K562 treated with DMSO at 1 percent for 4 hours (cell line): ENCODE results near the gene LTBP2. TPM values are rescaled to one million over a fixed set of nuclear protein-coding genes. Genes with fewer than 3 reads are reported as not detected.

Experiments
- total RNA-seq: library from RNA; unstranded; fragments of 300-600 nt; gene quantifications from 2 replicates; pipeline ENCODE4 v1.2.3, GENCODE V29; 2022; ENCODE audit not compliant: insufficient read depth

The LTBP2 gene
- 0.26 and 0.35 TPM in 2 replicates for total RNA-seq

DNA sequence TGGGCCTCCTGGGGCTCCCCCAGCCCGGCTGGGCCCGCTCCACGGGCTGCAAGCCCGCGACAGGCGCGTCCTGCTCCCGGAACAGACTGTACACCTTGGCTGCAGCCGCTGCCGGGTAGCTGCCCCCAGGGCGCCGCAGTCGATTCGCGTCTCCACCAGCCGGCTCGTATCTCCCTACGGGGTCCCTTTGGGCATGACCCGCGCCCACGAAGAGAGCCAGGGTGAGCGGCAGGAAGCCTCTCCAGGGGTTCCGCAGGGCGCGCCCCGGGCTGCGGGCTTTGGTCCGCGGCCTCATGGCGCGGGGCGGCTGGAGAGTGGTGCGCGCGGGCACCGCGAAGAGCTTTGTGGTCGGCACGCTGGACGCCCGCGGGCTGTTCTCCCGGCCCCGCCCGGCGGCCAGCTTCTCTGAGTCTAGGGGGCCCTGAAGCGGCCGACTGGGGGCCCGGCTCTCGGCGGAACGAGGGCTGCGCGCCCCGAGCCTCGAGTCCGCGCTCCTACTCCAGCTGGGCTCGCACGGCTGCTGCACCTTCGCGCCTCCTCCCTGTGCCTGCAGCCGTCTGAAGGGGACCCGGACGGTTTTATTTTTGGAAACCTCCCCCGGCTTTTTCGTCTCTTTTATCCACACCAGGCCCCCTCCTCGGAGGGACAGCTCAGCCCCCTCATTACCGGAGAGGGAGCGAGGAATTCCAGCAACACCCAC is at the start of gene LTBP2:
LTBP2 (minus strand) TSS at position 588 of the 700 bp plus-strand sequence; CDS start at position 295, 293 bp downstream.

GRCh38 chr14:74493343-74494261 is 118.4 kb downstream of the LTBP2 start, which contains the start of gene ISCA2:
Gene ISCA2, plus strand, starts transcription at chr14:74493765. Its CDS starts 10 bp downstream, at chr14:74493775.

GRCh38 chr14:74492776-74493342 is 119.2 kb downstream of the LTBP2 start, which contains the start of gene NPC2:
Gene NPC2, minus strand, starts transcription at chr14:74493305. Its CDS starts 31 bp downstream, at chr14:74493274.

Other genes with a start within 250 kb of the LTBP2 start
- gene SYNDIG1L, start 186.0 kb downstream of the LTBP2 start, total RNA-seq: not detected in 2 replicates
- gene NPC2, start 118.9 kb downstream of the LTBP2 start, total RNA-seq: 149 and 150 TPM in 2 replicates
- gene ISCA2, start 118.5 kb downstream of the LTBP2 start, total RNA-seq: 7.5 and 7.7 TPM in 2 replicates
- gene AREL1, start 100.8 kb upstream of the LTBP2 start, total RNA-seq: 13.4 and 14.4 TPM in 2 replicates
- 23.1 and 28.1 TPM in 2 replicates for gene FCF1, start 100.9 kb upstream of the LTBP2 start, total RNA-seq
- gene YLPM1, start 151.1 kb upstream of the LTBP2 start, total RNA-seq: 14.3 and 15.8 TPM in 2 replicates